Astrocyte of the cerebellum (primary cell): ENCODE results near the gene KCNA10.
"Not testable (repeated sequence)": the region's sequence is repeated elsewhere in the genome, so short reads cannot be mapped to it uniquely, and the experiment has no call there.

Experiments used
- DNase-seq: peaks from one replicate; pipeline ENCODE4 v3.0.0-alpha.2; 2011; ENCODE audit warnings: low read depth
- H3K4me3 ChIP-seq: 2 replicates; pipeline ENCODE4 v1.5.1; 2011; ENCODE audit warnings: mild to moderate bottlenecking, low read depth, low read length, moderate library complexity
- in situ Hi-C: cut with HindIII; loops from 2 replicates; pipeline ENCODE4 v1.10.0; 2017; ENCODE audit warnings: low sequenced_read_pairs
- TF ChIP-seq, protein P1 (sequence below): IDR thresholded peaks from 2 replicates; pipeline ENCODE4 v1.5.1; 2012; ENCODE audit warnings: low read length, low read depth, moderate library complexity, mild to moderate bottlenecking; ENCODE audit errors: missing control alignments

The KCNA10 gene

DNA sequence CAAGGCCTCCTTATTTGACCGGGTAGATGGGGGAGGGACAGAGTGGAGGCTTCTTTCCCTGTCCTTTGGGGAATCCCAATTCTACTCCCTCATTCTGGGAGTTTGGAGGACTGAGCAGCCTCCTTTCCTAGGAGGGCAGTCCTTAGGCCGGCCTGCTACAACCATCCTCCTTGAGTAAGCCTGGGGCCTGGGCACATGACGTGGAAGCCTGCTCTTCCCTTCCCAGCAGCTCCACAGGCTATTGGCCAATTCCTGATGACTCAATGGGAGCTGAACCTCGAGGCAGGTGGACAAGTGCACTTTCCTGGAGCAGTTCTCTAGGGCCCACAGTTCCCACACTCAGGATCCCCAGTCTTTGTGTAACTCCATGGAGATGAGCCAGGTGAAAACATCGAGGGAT lies 3.1 kb downstream of the KCNA10 start:
- in situ Hi-C loops: no loop called here
- DNase-seq: no peak
- TF ChIP-seq, protein P1, sequence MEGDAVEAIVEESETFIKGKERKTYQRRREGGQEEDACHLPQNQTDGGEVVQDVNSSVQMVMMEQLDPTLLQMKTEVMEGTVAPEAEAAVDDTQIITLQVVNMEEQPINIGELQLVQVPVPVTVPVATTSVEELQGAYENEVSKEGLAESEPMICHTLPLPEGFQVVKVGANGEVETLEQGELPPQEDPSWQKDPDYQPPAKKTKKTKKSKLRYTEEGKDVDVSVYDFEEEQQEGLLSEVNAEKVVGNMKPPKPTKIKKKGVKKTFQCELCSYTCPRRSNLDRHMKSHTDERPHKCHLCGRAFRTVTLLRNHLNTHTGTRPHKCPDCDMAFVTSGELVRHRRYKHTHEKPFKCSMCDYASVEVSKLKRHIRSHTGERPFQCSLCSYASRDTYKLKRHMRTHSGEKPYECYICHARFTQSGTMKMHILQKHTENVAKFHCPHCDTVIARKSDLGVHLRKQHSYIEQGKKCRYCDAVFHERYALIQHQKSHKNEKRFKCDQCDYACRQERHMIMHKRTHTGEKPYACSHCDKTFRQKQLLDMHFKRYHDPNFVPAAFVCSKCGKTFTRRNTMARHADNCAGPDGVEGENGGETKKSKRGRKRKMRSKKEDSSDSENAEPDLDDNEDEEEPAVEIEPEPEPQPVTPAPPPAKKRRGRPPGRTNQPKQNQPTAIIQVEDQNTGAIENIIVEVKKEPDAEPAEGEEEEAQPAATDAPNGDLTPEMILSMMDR: no peak
- no peak overlapping the region for H3K4me3 ChIP-seq

DNA sequence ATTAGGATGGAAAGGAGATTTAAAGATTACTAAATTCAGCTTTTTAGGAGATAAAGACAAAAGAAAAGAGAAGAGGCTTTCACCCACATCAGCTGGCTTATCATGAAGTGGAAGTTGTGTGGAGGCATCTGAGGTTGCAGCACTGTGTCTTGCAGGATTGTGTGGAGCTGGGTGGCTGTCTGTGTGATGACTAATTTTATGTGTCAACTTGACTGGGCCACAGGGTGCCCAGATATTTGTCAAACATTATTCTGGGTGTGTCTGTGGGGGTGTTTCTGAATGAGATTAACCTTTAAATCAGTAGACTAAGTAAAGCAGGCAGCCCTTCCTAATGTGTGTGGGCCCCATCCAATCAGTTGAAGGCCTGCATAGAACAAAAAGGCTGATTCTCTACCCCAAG lies 3.9 kb downstream of the KCNA10 start:
- in situ Hi-C loops: no loop called here
- no peak overlapping the region for H3K4me3 ChIP-seq
- TF ChIP-seq, protein P1: no peak
- DNase-seq: no peak

DNA sequence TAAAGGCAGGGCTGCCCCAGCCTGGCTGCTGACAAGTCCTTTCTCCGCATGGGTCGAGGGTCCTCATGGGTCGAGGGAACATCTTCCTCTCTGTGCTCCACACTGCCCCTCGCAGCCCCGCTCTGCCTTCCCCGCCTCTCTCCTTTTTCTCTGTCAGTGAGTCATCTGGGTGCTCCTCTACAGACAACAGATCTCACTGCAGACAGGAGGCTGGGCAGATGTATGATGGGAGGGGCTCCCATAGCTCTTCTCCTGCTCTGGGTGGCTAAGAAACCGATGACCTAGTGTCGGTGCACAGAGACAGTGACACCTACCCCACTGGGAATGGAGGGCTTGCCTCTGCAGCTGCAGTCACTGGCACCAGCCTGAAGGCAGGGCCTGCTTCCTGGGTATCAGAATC lies 5.5 kb downstream of the KCNA10 start:
- H3K4me3 ChIP-seq: no peak overlapping the region
- TF ChIP-seq, protein P1: no peak
- in situ Hi-C loops: no loop called here
- no peak for DNase-seq

DNA sequence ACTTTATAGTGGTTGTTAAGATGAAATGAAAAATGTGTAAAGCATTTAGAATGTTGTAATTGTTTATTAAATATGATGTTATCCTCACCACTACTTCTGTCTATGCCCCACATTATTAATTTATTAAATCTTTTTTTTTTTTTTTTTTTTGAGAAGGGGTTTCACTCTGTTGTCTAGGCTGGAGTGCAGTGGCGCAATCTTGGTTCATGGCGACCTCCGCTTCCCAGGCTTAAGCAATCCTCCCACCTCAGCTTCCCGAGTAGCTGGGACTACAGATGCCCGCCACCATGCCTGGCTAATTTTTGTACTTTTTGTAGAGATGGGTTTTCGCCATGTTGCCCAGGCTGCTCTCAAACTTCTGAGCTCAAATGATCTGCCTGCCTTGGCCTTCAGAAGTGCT lies 7.5 kb downstream of the KCNA10 start:
- no peak for DNase-seq
- no peak overlapping the region for H3K4me3 ChIP-seq
- in situ Hi-C loops: no loop called here
- TF ChIP-seq, protein P1: no peak

DNA sequence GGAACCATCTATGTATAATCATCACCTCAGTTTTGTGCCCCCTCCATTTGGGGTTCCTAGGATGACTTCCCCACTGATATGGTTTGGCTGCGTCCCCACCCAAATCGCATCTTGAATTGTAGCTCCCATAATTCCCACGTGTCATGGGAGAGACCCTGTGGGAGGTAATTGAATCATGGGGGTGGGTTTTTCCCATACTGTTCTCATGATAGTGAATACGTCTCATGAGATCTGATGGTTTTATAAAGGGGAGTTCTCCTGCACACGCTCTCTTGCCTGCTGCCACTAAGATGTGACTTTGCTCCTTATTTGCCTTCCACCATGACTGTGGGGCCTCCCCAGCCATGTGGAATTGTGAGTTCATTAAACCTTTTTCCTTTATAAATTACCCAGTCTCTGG lies 8.1 kb downstream of the KCNA10 start:
- DNase-seq, H3K4me3 ChIP-seq, in situ Hi-C loops: not testable (repeated sequence)

DNA sequence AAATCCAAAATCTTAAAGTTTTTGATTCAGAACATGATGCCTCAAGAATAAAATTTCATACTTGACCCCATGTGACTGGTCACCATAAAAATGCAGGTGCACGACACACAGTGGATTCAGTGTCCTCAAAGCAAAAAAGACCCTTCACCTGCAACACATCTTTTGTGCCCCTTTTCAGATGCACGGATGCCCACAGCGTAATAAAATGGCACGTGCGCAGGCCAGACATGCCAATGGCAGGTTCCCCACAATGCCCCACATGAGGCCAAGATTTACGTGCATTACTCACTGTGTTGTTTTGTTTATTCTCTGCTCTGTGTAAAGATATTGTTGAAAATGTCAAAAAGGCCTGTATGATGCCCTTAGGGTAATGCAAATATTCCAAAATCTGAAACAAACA lies 9.3 kb downstream of the KCNA10 start:
- in situ Hi-C loops: no loop called here
- TF ChIP-seq, protein P1: no peak
- H3K4me3 ChIP-seq: no peak overlapping the region
- DNase-seq: no peak

DNA sequence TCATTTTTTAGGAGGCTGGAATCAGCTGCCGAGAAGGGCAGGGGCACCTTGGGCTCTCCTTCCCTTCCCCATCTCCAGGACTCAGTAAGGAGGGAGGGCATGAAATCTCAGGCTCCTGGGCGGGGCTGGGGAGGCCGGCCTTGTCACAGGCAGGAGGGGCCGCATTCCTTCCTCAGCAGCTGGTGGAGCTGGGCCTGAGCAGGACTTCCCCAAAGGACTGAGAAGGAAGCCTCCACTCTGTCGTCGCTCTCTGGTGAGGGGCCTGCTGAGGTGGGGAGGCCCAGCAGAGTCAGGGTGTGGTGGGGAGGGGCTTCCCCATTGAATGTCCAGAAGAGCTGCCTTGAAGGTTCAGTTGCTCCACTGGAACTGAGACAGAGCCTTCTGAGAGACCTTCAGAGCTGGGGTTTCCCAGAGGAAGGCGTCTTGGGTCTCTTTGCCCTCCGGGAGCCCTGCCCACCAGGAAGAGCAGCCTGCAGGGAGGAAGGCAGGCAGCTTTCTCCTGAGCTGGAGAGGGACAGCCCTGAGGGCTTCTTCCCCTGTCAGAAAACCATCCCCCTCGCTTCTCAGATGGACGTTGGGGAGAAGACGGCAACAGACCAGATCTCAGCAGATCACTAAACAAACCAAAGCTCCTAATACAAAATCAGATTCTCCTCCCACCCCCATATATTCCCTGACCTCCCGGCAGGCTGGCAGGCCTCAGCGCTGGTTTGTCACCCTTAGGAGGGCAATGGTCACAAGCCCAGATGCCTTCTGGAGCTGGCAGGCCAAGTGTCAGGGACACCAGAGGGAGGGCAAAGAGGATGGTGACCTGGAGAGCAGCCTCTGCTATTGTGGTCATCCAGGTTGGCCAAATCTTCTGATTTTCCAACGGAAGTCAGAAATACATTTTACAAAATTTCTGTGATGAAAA lies 10.7 kb downstream of the KCNA10 start:
- TF ChIP-seq, protein P1: no peak
- in situ Hi-C loops: no loop called here
- no peak overlapping the region for H3K4me3 ChIP-seq
- no peak for DNase-seq
